Endothelial cell of umbilical vein (primary cell): ENCODE results near the gene LDLRAD4. TPM values are rescaled to one million over a fixed set of nuclear protein-coding genes. Genes with fewer than 3 reads are reported as not detected.

Source experiments
- BruUV-seq: library from RNA; stranded (reverse); fragments of 400-500 nt; replicated peaks from 2 replicates; lab custom pipeline; 2021; lab: Mats Ljungman, UMichigan
- CTCF ChIA-PET: fragments of 300-600, 350-600 bp; sonication (Branson Sonifier 250); formaldehyde crosslinking; loops from one replicate; lab custom pipeline; 2021; ENCODE audit warnings: antibody characterized with exemption, inconsistent platforms; lab: Charles Lee
- POLR2A ChIA-PET: fragments of 300-600, 350-600 bp; sonication (Branson Sonifier 250); formaldehyde crosslinking; loops from one replicate; lab custom pipeline; 2021; ENCODE audit warnings: antibody characterized with exemption, inconsistent platforms; lab: Charles Lee
- DNase-seq: peaks from one replicate; pipeline ENCODE4 v3.0.0-alpha.2; 2011; ENCODE audit warnings: low read depth, low spot score
- FAIRE-seq: peaks from 2 replicates; lab custom pipeline; 2011; peaks lifted over from hg19 to GRCh38; lab: Jason Lieb, UNC
- H2AFZ ChIP-seq: 2 replicates; pipeline ENCODE4 v1.6.0; 2012; ENCODE audit warnings: low read depth, low read length, control low read depth, inconsistent platforms
- H3K27ac ChIP-seq: 2 replicates; pipeline ENCODE4 v1.5.1; 2011; ENCODE audit warnings: low read depth, mild to moderate bottlenecking, control low read depth, low read length, moderate library complexity; ENCODE audit not compliant: insufficient read depth
- H3K27me3 ChIP-seq, 2 experiments: 2 replicates each; pipeline versions ENCODE4 v1.6.0 to v1.6.1; 2011; ENCODE audit warnings: low read length in 2 of 2, mixed read lengths in 1 of 2; ENCODE audit not compliant: control insufficient read depth in 2 of 2, insufficient read depth in 2 of 2
- H3K36me3 ChIP-seq, 2 experiments: 2 replicates in 1 of 2; 3 replicates in 1 of 2; pipeline ENCODE4 v1.5.1; 2011; ENCODE audit warnings: low read length in 2 of 2, mild to moderate bottlenecking in 1 of 2, moderate library complexity in 1 of 2; ENCODE audit not compliant: control insufficient read depth in 2 of 2, insufficient read depth in 2 of 2; ENCODE audit errors: extremely low read depth in 1 of 2
- H3K4me1 ChIP-seq: 3 replicates; pipeline ENCODE4 v1.5.1; 2011; ENCODE audit warnings: mild to moderate bottlenecking, low read length; ENCODE audit not compliant: control insufficient read depth, insufficient read depth; ENCODE audit errors: extremely low read depth
- H3K4me2 ChIP-seq: 2 replicates; pipeline ENCODE4 v1.6.1; 2011; ENCODE audit warnings: low read length, control low read depth, mixed read lengths; ENCODE audit not compliant: insufficient read depth
- H3K4me3 ChIP-seq, 3 experiments: fragments of 200-600 bp in 1 of 3; sonication (generic), shearing (Covaris generic) in 1 of 3; replicated peaks in 1 of 3; 2 replicates each; pipeline ENCODE4 v1.5.1; 2011 to 2016; ENCODE audit warnings: control low read depth in 3 of 3, low read length in 3 of 3, mild to moderate bottlenecking in 2 of 3, inconsistent platforms in 1 of 3, low read depth in 1 of 3, moderate library complexity in 1 of 3; ENCODE audit not compliant: insufficient read depth in 1 of 3
- H3K79me2 ChIP-seq: 2 replicates; pipeline ENCODE4 v1.6.0; 2012; ENCODE audit warnings: low read length, inconsistent platforms; ENCODE audit not compliant: control insufficient read depth, insufficient read depth
- H3K9ac ChIP-seq: replicated peaks from 2 replicates; pipeline ENCODE3; 2011; ENCODE audit warnings: low read length, control low read depth; ENCODE audit not compliant: insufficient read depth; ENCODE audit errors: extremely low read depth
- H3K9me1 ChIP-seq: replicated peaks from 3 replicates; pipeline ENCODE4 v1.6.0; 2011; ENCODE audit warnings: mild to moderate bottlenecking, low read length; ENCODE audit not compliant: control insufficient read depth, insufficient read depth; ENCODE audit errors: extremely low read depth
- H3K9me3 ChIP-seq: replicated peaks from 2 replicates; pipeline ENCODE4 v1.5.1; 2012; ENCODE audit warnings: low read length, inconsistent platforms; ENCODE audit not compliant: control insufficient read depth, insufficient read depth
- H4K20me1 ChIP-seq: replicated peaks from 2 replicates; pipeline ENCODE3; 2011; ENCODE audit warnings: mild to moderate bottlenecking, low read length; ENCODE audit not compliant: control insufficient read depth, insufficient read depth; ENCODE audit errors: extremely low read depth
- CTCF ChIP-seq, 2 donors: IDR thresholded peaks; 1 replicate in 1 of 2; 2 replicates in 1 of 2; pipeline ENCODE4 v1.5.1; 2011; ENCODE audit warnings: low read length in 2 of 2, mild to moderate bottlenecking in 2 of 2, moderate library complexity in 2 of 2, control low read depth in 1 of 2, inconsistent platforms in 1 of 2, low read depth in 1 of 2; ENCODE audit not compliant: insufficient read depth in 1 of 2; ENCODE audit errors: extremely low read depth in 1 of 2
- EZH2 ChIP-seq: IDR thresholded peaks from 2 replicates; pipeline ENCODE4 v1.6.1; 2012; ENCODE audit warnings: borderline replicate concordance, low read depth, mild to moderate bottlenecking, moderate library complexity, low read length, inconsistent platforms; ENCODE audit not compliant: severe bottlenecking
- FOS ChIP-seq: IDR thresholded peaks from 2 replicates; pipeline ENCODE4 v1.6.1; 2011; ENCODE audit warnings: mild to moderate bottlenecking, low read length, moderate library complexity, borderline replicate concordance; ENCODE audit not compliant: insufficient read depth
- GATA2 ChIP-seq: IDR thresholded peaks from 2 replicates; pipeline ENCODE4 v1.7.0; 2011; ENCODE audit warnings: low read depth, mild to moderate bottlenecking, moderate library complexity, mixed read lengths, low read length; ENCODE audit not compliant: insufficient read length, insufficient read depth
- JUN ChIP-seq: IDR thresholded peaks from 2 replicates; pipeline ENCODE4 v1.6.1; 2011; ENCODE audit warnings: borderline replicate concordance, low read depth; ENCODE audit not compliant: insufficient read length, insufficient read depth
- MAX ChIP-seq: IDR thresholded peaks from 2 replicates; pipeline ENCODE4 v1.6.1; 2011; ENCODE audit not compliant: insufficient read depth, insufficient read length
- MYC ChIP-seq: IDR thresholded peaks from one replicate; pipeline ENCODE4 v1.6.1; 2011; ENCODE audit warnings: mild to moderate bottlenecking, low read depth, low read length
- POLR2A ChIP-seq: IDR thresholded peaks from 2 replicates; pipeline ENCODE4 v1.6.1; 2012; ENCODE audit warnings: low read depth, mild to moderate bottlenecking, control low read depth, low read length
- POLR2AphosphoS5 ChIP-seq: IDR thresholded peaks from 2 replicates; pipeline ENCODE4 v1.6.1; 2012; ENCODE audit warnings: low read depth, mild to moderate bottlenecking, control low read depth, low read length, moderate library complexity; ENCODE audit not compliant: insufficient read depth
- dilution Hi-C: fragments of 300-500 bp; cut with MboI; formaldehyde crosslinking; loops from one replicate; pipeline ENCODE4 v1.15.0; 2019; ENCODE audit warnings: low sequenced_read_pairs; ENCODE audit not compliant: extremely low pct_ligation_motif_present
- intact Hi-C: fragments of 100-400 bp; cut with micrococcal nuclease; formaldehyde crosslinking; loops from one replicate; pipeline ENCODE4 v1.10.0; 2022
- polyA plus RNA-seq, 4 experiments: library from polyadenylated mRNA; depleted of rRNA in 3 of 4; stranded (reverse) in 3 of 4; unstranded in 1 of 4; fragments of >200 nt; gene quantifications; 2 replicates each; pipeline versions ENCODE4 v1.2.1 to v1.2.3, GENCODE V29; 2011 to 2012; ENCODE audit warnings: missing spikeins in 1 of 4
- total RNA-seq: library from RNA; stranded (reverse); gene quantifications from 2 replicates; pipeline ENCODE4 v1.2.3, GENCODE V29; 2021

LDLRAD4 gene
- total and polyA plus RNA-seq, 2 donors (not counting 3 experiments of a cell fraction or from before 2014, with no cell fraction given): 5.2 to 6.5 TPM

GRCh38 chr18:13288509-13289133 is 70.1 kb downstream of the LDLRAD4 start:
- H3K4me1 ChIP-seq: no peaks in the 10 kb centered on the region
- ChIA-PET CTCF (no interaction called here), POLR2A (no interaction called here)
- H3K27ac ChIP-seq: no peak overlapping the region
- no peak overlapping the region for H3K4me2 ChIP-seq
- no peaks in the 10 kb centered on the region for H3K79me2 ChIP-seq
- no peaks in the 10 kb centered on the region for H3K9me3 ChIP-seq
- intact Hi-C loops: no loop called here
- TF ChIP-seq POLR2AphosphoS5: no peak
- no peak for TF ChIP-seq GATA2
- TF ChIP-seq JUN: no peak
- H3K4me3 ChIP-seq: no peak overlapping the region
- no peaks in the 10 kb centered on the region for H4K20me1 ChIP-seq
- FAIRE-seq (no peak), DNase-seq (no peak)
- H3K9ac ChIP-seq: no peak overlapping the region
- H3K36me3 ChIP-seq: no peaks in the 10 kb centered on the region
- dilution Hi-C loops: no loop called here
- H3K9me1 ChIP-seq: no peaks in the 10 kb centered on the region
- peaks cover 7 to 15% of the 10 kb centered on the region in 2 experiments for H3K27me3 ChIP-seq
- no TSS peak for BruUV-seq
- H2AFZ ChIP-seq: no peak overlapping the region

- H3K9ac ChIP-seq: no peak overlapping the region
- no peaks in the 10 kb centered on the region for H3K9me1 ChIP-seq
- no peaks in the 10 kb centered on the region for H3K9me3 ChIP-seq
- H3K27me3 ChIP-seq: peaks cover 2 to 8% of the 10 kb centered on the region in 2 experiments
- intact Hi-C loops (no loop called here), dilution Hi-C loops (no loop called here)
- H3K36me3 ChIP-seq: no peaks in the 10 kb centered on the region
- H3K79me2 ChIP-seq: no peaks in the 10 kb centered on the region
- no peak for FAIRE-seq
- no peak overlapping the region for H2AFZ ChIP-seq
- no peak for TF ChIP-seq CTCF (IDR thresholded peaks at IDR 0.05; ENCODE audit: extremely low read depth in 1 of 2, insufficient read depth in 1 of 2, low read depth in 1 of 2, low read length in 2 of 2)
- TF ChIP-seq EZH2: no peak
- TF ChIP-seq POLR2AphosphoS5: no peak
- no peak for TF ChIP-seq MYC
- TF ChIP-seq POLR2A: no peak
- TF ChIP-seq GATA2: no peak
- no peak for TF ChIP-seq MAX
- TF ChIP-seq FOS: no peak
- TF ChIP-seq JUN: no peak
- no peak for DNase-seq
- no TSS peak for BruUV-seq
- ChIA-PET CTCF (no interaction called here), POLR2A (no interaction called here)
- H4K20me1 ChIP-seq: no peaks in the 10 kb centered on the region
- no peaks in the 10 kb centered on the region for H3K4me1 ChIP-seq
- no peak overlapping the region for H3K4me3 ChIP-seq
- no peak overlapping the region for H3K27ac ChIP-seq
- no peak overlapping the region for H3K4me2 ChIP-seq
Measured at GRCh38 chr18:13289481-13290205, 71.1 kb downstream of the LDLRAD4 start.
